Measurements from ENCODE around the gene VIL1. TPM values are rescaled to one million over a fixed set of nuclear protein-coding genes. Genes with fewer than 3 reads are reported as not detected.

The VIL1 gene
- total and polyA plus RNA-seq, 2 of the 13 experiments (the other 11 are each of a cell fraction or from before 2014, with no cell fraction given), result 287 to 301 TPM

DNA sequence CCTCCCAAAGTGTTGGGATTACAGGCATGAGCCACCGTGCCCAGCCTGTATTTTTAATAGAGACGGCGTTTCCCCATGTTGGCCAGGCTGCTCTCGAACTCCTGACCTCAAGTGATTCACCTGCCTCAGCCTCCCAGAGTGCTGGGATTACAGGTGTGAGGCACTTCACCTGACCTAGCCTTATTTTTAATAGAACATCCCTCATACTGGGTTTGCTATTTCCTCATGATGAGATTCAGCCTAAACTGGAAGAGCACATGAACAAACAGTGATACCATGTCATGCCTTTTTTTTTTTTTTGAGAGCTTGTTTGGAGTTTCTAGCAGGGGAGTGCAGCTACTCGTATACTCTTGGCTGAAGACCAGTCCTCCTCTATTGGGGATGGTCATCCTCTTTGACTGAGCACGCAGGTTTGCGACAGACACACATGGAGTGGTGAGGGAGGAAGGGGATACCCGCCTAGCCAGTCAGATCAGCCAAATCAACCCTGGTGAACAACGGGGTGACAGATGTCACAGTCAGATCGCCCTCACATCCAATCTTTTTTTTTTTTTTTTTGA, 81.7 kb downstream of the VIL1 start:
- Histone ChIP-seq H3K9ac (ENCODE audit: insufficient read depth, low read depth, low read length) (no peak overlapping the region), H2AFZ (ENCODE audit: low read length) (no peak overlapping the region), H3K79me2 (ENCODE audit: insufficient read depth, low read length) (no peaks in the 10 kb centered on the region), H3K27me3 (ENCODE audit: control insufficient read depth in 1 of 2, insufficient read depth in 2 of 2, low read length in 2 of 2) (no peaks in the 10 kb centered on the region), H3K9me3 (ENCODE audit: low read length) (no peaks in the 10 kb centered on the region), H4K20me1 (ENCODE audit: insufficient read depth, low read length) (no peaks in the 10 kb centered on the region), H3K36me3 (replicated peaks in 1 of 2; ENCODE audit: control insufficient read depth in 1 of 2, insufficient read depth in 2 of 2, low read length in 2 of 2) (peaks cover 8 to 59% of the 10 kb centered on the region in 2 experiments; a peak in 4 of 5 replicates), H3K4me2 (ENCODE audit: low read depth, low read length) (no peak overlapping the region), H3K4me3 (replicated peaks in 1 of 3; ENCODE audit: insufficient read depth in 1 of 3, low read depth in 2 of 3, low read length in 3 of 3) (no peak overlapping the region), H3K27ac (ENCODE audit: extremely low read length, insufficient read depth, low read length) (no peak overlapping the region), H3K4me1 (ENCODE audit: insufficient read depth, low read length) (peaks cover under 1% of the 10 kb centered on the region; the same call in 1 of the 2 replicates)
- FAIRE-seq (no peak), DNase-seq (ENCODE audit: low spot score) (no peak), ATAC-seq (no peak)
- ChIA-PET CTCF (ENCODE audit: low intra/inter-chr PET ratio, low total read pairs) (no interaction called here), POLR2A (no interaction called here)
- 96% methylated on average over 10 of the region's 10 CpGs for WGBS (ENCODE audit: low lambda C conversion rate)
- no TSS peak for BruUV-seq (replicated peaks)
- TF ChIP-seq, protein P1, sequence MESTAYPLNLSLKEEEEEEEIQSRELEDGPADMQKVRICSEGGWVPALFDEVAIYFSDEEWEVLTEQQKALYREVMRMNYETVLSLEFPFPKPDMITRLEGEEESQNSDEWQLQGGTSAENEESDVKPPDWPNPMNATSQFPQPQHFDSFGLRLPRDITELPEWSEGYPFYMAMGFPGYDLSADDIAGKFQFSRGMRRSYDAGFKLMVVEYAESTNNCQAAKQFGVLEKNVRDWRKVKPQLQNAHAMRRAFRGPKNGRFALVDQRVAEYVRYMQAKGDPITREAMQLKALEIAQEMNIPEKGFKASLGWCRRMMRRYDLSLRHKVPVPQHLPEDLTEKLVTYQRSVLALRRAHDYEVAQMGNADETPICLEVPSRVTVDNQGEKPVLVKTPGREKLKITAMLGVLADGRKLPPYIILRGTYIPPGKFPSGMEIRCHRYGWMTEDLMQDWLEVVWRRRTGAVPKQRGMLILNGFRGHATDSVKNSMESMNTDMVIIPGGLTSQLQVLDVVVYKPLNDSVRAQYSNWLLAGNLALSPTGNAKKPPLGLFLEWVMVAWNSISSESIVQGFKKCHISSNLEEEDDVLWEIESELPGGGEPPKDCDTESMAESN (CRISPR knock-in tag; conservative IDR thresholded peaks at IDR 0.05), result no peak
- no peak for TF ChIP-seq ZNF225 (CRISPR knock-in tag; IDR thresholded peaks at IDR 0.05)
- no peak for TF ChIP-seq ZBTB33 (CRISPR knock-in tag; IDR thresholded peaks at IDR 0.05)
- no peak for TF ChIP-seq ZNF546 (CRISPR knock-in tag; conservative IDR thresholded peaks at IDR 0.05)
- TF ChIP-seq SAFB2 (CRISPR knock-in tag; IDR thresholded peaks at IDR 0.05; ENCODE audit: borderline replicate concordance, low read depth), result no peak
- TF ChIP-seq GPBP1L1 (CRISPR knock-in tag; IDR thresholded peaks at IDR 0.05), result no peak
- TF ChIP-seq SMARCC2 (IDR thresholded peaks at IDR 0.05), result no peak
- TF ChIP-seq, protein P2, sequence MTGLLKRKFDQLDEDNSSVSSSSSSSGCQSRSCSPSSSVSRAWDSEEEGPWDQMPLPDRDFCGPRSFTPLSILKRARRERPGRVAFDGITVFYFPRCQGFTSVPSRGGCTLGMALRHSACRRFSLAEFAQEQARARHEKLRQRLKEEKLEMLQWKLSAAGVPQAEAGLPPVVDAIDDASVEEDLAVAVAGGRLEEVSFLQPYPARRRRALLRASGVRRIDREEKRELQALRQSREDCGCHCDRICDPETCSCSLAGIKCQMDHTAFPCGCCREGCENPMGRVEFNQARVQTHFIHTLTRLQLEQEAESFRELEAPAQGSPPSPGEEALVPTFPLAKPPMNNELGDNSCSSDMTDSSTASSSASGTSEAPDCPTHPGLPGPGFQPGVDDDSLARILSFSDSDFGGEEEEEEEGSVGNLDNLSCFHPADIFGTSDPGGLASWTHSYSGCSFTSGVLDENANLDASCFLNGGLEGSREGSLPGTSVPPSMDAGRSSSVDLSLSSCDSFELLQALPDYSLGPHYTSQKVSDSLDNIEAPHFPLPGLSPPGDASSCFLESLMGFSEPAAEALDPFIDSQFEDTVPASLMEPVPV (CRISPR knock-in tag; IDR thresholded peaks at IDR 0.05), result no peak
- no peak for TF ChIP-seq ZNF317 (CRISPR knock-in tag; IDR thresholded peaks at IDR 0.05)
- no peak for TF ChIP-seq ZNF589 (CRISPR knock-in tag; conservative IDR thresholded peaks at IDR 0.05)
- TF ChIP-seq, protein P3, sequence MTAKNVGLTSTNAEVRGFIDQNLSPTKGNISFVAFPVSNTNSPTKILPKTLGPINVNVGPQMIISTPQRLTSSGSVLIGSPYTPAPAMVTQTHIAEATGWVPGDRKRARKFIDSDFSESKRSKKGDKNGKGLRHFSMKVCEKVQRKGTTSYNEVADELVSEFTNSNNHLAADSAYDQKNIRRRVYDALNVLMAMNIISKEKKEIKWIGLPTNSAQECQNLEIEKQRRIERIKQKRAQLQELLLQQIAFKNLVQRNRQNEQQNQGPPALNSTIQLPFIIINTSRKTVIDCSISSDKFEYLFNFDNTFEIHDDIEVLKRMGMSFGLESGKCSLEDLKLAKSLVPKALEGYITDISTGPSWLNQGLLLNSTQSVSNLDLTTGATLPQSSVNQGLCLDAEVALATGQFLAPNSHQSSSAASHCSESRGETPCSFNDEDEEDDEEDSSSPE (CRISPR knock-in tag; IDR thresholded peaks at IDR 0.05), result no peak
- TF ChIP-seq MYNN (CRISPR knock-in tag; IDR thresholded peaks at IDR 0.05; ENCODE audit: low read depth), result no peak
- TF ChIP-seq, protein P4, sequence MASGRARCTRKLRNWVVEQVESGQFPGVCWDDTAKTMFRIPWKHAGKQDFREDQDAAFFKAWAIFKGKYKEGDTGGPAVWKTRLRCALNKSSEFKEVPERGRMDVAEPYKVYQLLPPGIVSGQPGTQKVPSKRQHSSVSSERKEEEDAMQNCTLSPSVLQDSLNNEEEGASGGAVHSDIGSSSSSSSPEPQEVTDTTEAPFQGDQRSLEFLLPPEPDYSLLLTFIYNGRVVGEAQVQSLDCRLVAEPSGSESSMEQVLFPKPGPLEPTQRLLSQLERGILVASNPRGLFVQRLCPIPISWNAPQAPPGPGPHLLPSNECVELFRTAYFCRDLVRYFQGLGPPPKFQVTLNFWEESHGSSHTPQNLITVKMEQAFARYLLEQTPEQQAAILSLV (CRISPR knock-in tag; IDR thresholded peaks at IDR 0.05; ENCODE audit: borderline replicate concordance), result no peak
- intact Hi-C loops (cut with micrococcal nuclease; ENCODE audit: unreplicated experiment), result no loop called here
- in situ Hi-C loops (cut with HindIII; ENCODE audit: extremely low pct_ligation_motif_present, low pct_unique_long_range_greater_than_20kb), result no loop called here

Measured in HepG2 (cell line).